GM19035 (cell line): Measurements from ENCODE around the gene C2orf92.

ENCODE experiments used
- ATAC-seq: cut with Tn5 transposase; IDR thresholded peaks from one replicate; pipeline ENCODE4 v1.9.1; 2021; ENCODE audit not compliant: unreplicated experiment

The C2orf92 gene

GRCh38 chr2:97726261-97727064, 57.0 kb downstream of the C2orf92 start:
- no peak for ATAC-seq

GRCh38 chr2:97727296-97727695, 57.8 kb downstream of the C2orf92 start:
- ATAC-seq: no peak

GRCh38 chr2:97728091-97728731, 58.7 kb downstream of the C2orf92 start:
- no peak for ATAC-seq

GRCh38 chr2:97730245-97730644, 60.7 kb downstream of the C2orf92 start:
- no peak for ATAC-seq

GRCh38 chr2:97731274-97732020, 61.9 kb downstream of the C2orf92 start:
- ATAC-seq: no peak

GRCh38 chr2:97732436-97733340, 63.2 kb downstream of the C2orf92 start:
- ATAC-seq: no peak

GRCh38 chr2:97733341-97734035, 64.0 kb downstream of the C2orf92 start:
- no peak for ATAC-seq

GRCh38 chr2:97734061-97735051, 64.8 kb downstream of the C2orf92 start:
- no peak for ATAC-seq

- no peak for ATAC-seq
Observed at GRCh38 chr2:97735161-97735561, 65.6 kb downstream of the C2orf92 start.

- ATAC-seq: no peak
Observed at GRCh38 chr2:97736185-97736584, 66.7 kb downstream of the C2orf92 start.

- ATAC-seq: no peak
Observed at GRCh38 chr2:97736608-97737330, 67.3 kb downstream of the C2orf92 start.

GRCh38 chr2:97737421-97738178, 68.1 kb downstream of the C2orf92 start:
- no peak for ATAC-seq

GRCh38 chr2:97738179-97739019, 68.9 kb downstream of the C2orf92 start:
- no peak for ATAC-seq

- no peak for ATAC-seq
Observed at GRCh38 chr2:97739020-97739892, 69.7 kb downstream of the C2orf92 start.

- ATAC-seq: no peak
Observed at GRCh38 chr2:97739893-97740245, 70.4 kb downstream of the C2orf92 start.
